ENCODE data around the gene ENDOV.
A peak's percentile ranks its signal among the peaks of the same experiment; 100 is the strongest.

DNA sequence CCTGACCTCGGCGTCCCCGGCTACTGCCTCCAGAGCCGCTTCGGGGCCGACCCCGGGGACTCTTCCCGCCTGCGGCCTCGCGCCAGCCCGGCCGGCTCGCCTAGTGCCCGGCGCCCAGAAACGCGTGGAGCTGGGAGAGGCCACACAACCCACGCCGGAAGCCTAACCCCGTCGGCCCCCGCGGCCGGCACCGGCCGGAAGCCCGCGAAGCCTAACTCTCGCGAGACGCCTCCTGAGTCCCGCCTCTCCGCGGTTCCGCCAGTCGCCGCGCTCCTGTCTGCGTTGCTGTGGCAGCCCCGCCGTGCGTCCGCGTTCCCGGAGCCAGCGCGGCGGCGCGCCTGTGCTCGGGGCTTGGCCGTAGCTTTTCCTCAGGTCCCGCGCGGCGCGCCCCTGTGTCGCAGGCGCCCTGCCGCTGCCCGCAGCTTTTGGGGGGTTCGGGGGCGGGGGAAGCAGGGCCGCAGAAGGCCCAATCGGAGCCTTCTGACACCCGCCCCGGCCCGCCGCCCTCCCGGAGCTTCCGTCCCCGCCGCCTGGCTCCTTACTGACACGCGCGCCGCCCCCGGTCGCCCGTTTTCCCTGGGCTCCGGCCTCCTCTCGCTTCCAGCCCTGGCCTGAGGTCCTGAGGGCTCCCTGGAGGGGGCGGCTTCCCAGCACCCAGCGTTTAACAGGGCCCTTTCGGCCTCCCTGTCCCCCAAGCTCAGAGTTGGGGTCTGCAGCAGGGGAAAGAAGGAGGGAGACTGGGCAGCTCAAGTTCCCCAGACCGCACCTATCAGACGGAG is 39.8 kb downstream of the ENDOV start:
- TF ChIP-seq, protein P1, sequence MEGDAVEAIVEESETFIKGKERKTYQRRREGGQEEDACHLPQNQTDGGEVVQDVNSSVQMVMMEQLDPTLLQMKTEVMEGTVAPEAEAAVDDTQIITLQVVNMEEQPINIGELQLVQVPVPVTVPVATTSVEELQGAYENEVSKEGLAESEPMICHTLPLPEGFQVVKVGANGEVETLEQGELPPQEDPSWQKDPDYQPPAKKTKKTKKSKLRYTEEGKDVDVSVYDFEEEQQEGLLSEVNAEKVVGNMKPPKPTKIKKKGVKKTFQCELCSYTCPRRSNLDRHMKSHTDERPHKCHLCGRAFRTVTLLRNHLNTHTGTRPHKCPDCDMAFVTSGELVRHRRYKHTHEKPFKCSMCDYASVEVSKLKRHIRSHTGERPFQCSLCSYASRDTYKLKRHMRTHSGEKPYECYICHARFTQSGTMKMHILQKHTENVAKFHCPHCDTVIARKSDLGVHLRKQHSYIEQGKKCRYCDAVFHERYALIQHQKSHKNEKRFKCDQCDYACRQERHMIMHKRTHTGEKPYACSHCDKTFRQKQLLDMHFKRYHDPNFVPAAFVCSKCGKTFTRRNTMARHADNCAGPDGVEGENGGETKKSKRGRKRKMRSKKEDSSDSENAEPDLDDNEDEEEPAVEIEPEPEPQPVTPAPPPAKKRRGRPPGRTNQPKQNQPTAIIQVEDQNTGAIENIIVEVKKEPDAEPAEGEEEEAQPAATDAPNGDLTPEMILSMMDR (IDR thresholded peaks at IDR 0.05): no peak
- peak in 2 of 3 donors; percentile 77 to 82 for TF ChIP-seq POLR2AphosphoS5 (IDR thresholded peaks at IDR 0.05)

All from suprapubic skin (tissue), 3 donors.